Upper lobe of left lung (tissue), 6 donors: Measurements from ENCODE around the gene GPR17. TPM values are rescaled to one million over a fixed set of nuclear protein-coding genes. Genes with fewer than 3 reads are reported as not detected.

ENCODE experiments used
- ATAC-seq, 2 donors: fragments of 200-7000 bp; cut with Tn5 transposase; one replicate each; pipeline ENCODE4 v1.9.1; 2022; ENCODE audit warnings: mild to moderate bottlenecking in 2 of 2, moderate library complexity in 2 of 2; ENCODE audit not compliant: low FRiP score in 2 of 2
- DNase-seq, 2 donors: peaks; one replicate each; pipeline ENCODE4 v3.0.0-alpha.2; 2019 to 2020
- H3K27ac ChIP-seq, 4 donors: fragments of 200-600 bp; sonication (generic); one replicate each; pipeline ENCODE4 v1.5.1; 2016 to 2019
- H3K27me3 ChIP-seq, 4 donors: fragments of 200-600 bp; sonication (generic); one replicate each; pipeline ENCODE4 v1.5.1; 2017 to 2019
- H3K36me3 ChIP-seq, 4 donors: fragments of 200-600 bp; sonication (generic); one replicate each; pipeline ENCODE4 v1.5.1; 2016 to 2019
- H3K4me1 ChIP-seq, 4 donors: fragments of 200-600 bp; sonication (generic); one replicate each; pipeline ENCODE4 v1.5.1; 2018 to 2019
- H3K4me3 ChIP-seq, 4 donors: fragments of 200-600 bp; sonication (generic); one replicate each; pipeline ENCODE4 v1.5.1; 2017 to 2019; ENCODE audit warnings: mild to moderate bottlenecking in 2 of 4, moderate library complexity in 1 of 4
- H3K9me3 ChIP-seq, 4 donors: fragments of 200-600 bp; sonication (generic); one replicate each; pipeline ENCODE4 v1.5.1; 2018 to 2019
- EP300 ChIP-seq, 4 donors: sonication (generic); formaldehyde crosslinking; IDR thresholded peaks; one replicate each; pipeline ENCODE4 v1.5.1; 2017; ENCODE audit warnings: antibody characterized with exemption in 4 of 4, control low read depth in 2 of 4
- POLR2A ChIP-seq, 4 donors: fragments of 450-650 bp; IDR thresholded peaks; one replicate each; pipeline ENCODE4 v1.5.1; 2016 to 2017; ENCODE audit warnings: antibody characterized with exemption in 4 of 4, mild to moderate bottlenecking in 2 of 4
- POLR2AphosphoS5 ChIP-seq, 2 donors: sonication (generic); formaldehyde crosslinking; IDR thresholded peaks; one replicate each; pipeline ENCODE4 v1.5.1; 2017; ENCODE audit warnings: antibody characterized with exemption in 2 of 2
- WGBS, 2 donors: methylation state at CpG; one replicate each; pipeline ENCODE4 v1.1.5; 2017 to 2018; 5-methylcytosine and 5-hydroxymethylcytosine counted together
- total RNA-seq, 6 donors: library from RNA; depleted of rRNA in 4 of 6; stranded (reverse); fragments of >200 nt in 4 of 6; gene quantifications; one replicate each; pipeline versions ENCODE4 v1.1.0 to v1.2.1, GENCODE V29; 2016 to 2021
- TF ChIP-seq, protein P1 (sequence below), 6 experiments: fragments of 450-650 bp in 4 of 6; fragments of 200-600 bp in 2 of 6; sonication (generic) in 2 of 6; IDR thresholded peaks; one replicate each; pipeline ENCODE4 v1.5.1; 2016 to 2019; ENCODE audit warnings: antibody characterized with exemption in 6 of 6
- donor health status: DM: no; HTN: no; CAD: no; lungs with moderate emphysema.
- donor health status: DM: no; HTN: yes; CAD: no; lungs with severe emphysema.

Gene GPR17
- total RNA-seq, 6 donors from 2014 or later = 0.17 to 0.46 (median 0.24) TPM; not detected in 3

DNA sequence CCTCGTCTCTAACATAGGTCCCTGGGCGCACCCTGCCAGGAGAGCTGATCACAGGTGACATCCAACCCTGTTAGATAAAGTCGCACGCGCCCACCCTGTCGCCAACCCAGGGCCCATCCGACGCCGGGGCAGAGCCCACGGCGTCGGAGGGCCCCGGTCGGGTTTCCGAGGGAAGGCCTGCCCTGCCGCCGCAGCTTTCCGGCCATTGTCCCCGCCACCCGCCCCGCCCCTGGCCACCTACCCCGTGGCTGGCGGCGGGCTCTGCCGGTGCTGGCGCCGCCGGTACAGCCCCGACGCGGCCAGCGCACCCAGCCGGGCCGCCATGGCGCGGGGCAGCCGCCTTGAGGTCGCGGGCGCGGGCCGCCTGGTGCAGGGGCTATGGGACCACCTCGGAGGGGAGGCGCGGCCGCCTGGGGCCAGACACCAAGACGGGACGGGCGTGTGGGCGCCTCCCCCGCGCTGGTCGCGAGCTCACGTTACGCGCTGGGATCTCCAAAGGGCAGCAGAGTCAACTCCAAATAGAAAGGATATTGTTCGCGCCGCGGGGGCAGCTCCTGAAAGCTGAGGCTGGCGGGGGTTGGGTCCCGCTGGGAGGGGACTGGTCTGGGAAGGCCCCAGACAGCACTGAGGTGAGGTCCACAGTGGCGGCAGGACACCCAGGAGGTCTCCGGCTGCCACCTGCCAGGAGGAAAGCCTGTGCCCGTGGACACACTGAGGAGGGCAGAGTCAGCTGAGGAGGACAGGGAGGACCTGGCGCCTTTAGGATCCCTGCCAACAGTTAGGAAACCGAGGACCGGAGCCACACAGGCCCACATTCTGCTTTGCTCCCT, 18.3 kb downstream of the GPR17 start:
- Histone ChIP-seq H3K27me3 (peaks cover 0 to 6% (median under 1%) of the 10 kb centered on the region in 4 donors), H3K27ac (peak overlapping the region; percentile 81 to 89 (median 86)), H3K9me3 (no peaks in the 10 kb centered on the region), H3K4me3 (peak overlapping the region in 3 of 4 donors; percentile 33 to 47 (median 45)), H3K4me1 (peaks cover 32 to 60% (median 43%) of the 10 kb centered on the region in 4 donors), H3K36me3 (peaks cover 0 to 8% (median 0%) of the 10 kb centered on the region in 4 donors)
- ATAC-seq (peak in 1 of 2 donors; percentile 3), DNase-seq (peak; percentile 21 to 88)
- 6 to 16% methylated on average over 3 to 10 of the region's 69 CpGs for WGBS, 2 donors
- TF ChIP-seq POLR2AphosphoS5 (IDR thresholded peaks at IDR 0.05) (no peak), POLR2A (IDR thresholded peaks at IDR 0.05) (peak in 2 of 4 donors; percentile 38 to 41), EP300 (IDR thresholded peaks at IDR 0.05) (no peak)
- TF ChIP-seq, protein P1, sequence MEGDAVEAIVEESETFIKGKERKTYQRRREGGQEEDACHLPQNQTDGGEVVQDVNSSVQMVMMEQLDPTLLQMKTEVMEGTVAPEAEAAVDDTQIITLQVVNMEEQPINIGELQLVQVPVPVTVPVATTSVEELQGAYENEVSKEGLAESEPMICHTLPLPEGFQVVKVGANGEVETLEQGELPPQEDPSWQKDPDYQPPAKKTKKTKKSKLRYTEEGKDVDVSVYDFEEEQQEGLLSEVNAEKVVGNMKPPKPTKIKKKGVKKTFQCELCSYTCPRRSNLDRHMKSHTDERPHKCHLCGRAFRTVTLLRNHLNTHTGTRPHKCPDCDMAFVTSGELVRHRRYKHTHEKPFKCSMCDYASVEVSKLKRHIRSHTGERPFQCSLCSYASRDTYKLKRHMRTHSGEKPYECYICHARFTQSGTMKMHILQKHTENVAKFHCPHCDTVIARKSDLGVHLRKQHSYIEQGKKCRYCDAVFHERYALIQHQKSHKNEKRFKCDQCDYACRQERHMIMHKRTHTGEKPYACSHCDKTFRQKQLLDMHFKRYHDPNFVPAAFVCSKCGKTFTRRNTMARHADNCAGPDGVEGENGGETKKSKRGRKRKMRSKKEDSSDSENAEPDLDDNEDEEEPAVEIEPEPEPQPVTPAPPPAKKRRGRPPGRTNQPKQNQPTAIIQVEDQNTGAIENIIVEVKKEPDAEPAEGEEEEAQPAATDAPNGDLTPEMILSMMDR (IDR thresholded peaks at IDR 0.05) = peak in 1 of 6 experiments; percentile 13

DNA sequence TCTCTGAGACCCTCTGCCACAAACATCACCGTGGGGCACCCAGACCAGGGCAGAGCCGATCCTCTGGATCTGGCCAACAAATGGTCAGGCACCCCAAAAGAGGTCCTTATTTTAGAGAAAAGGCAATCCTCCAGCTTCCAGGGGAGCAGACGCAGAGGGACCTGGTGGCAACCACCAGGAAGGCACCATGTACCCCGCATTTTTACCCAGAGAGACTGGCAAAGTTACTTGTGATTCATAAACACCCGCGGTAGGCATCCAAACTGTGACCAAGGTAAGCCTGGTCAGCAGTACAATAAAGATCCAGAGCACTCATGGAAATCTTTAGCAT, 18.9 kb downstream of the GPR17 start:
- WGBS, 2 donors = 76 to 80% methylated on average over 5 to 6 of the region's 6 CpGs
- Histone ChIP-seq H3K4me1 (peaks cover 30 to 55% (median 42%) of the 10 kb centered on the region in 4 donors), H3K27ac (peak overlapping the region; percentile 81 to 89 (median 86)), H3K4me3 (peak overlapping the region in 3 of 4 donors; percentile 33 to 47 (median 45)), H3K27me3 (peaks cover 0 to 6% (median under 1%) of the 10 kb centered on the region in 4 donors), H3K9me3 (no peaks in the 10 kb centered on the region), H3K36me3 (peaks cover 0 to 8% (median 0%) of the 10 kb centered on the region in 4 donors)
- DNase-seq = no peak
- TF ChIP-seq POLR2AphosphoS5 (IDR thresholded peaks at IDR 0.05) (no peak), POLR2A (IDR thresholded peaks at IDR 0.05) (no peak), EP300 (IDR thresholded peaks at IDR 0.05) (no peak)
- TF ChIP-seq, protein P1 (IDR thresholded peaks at IDR 0.05) = no peak
- ATAC-seq = no peak

DNA sequence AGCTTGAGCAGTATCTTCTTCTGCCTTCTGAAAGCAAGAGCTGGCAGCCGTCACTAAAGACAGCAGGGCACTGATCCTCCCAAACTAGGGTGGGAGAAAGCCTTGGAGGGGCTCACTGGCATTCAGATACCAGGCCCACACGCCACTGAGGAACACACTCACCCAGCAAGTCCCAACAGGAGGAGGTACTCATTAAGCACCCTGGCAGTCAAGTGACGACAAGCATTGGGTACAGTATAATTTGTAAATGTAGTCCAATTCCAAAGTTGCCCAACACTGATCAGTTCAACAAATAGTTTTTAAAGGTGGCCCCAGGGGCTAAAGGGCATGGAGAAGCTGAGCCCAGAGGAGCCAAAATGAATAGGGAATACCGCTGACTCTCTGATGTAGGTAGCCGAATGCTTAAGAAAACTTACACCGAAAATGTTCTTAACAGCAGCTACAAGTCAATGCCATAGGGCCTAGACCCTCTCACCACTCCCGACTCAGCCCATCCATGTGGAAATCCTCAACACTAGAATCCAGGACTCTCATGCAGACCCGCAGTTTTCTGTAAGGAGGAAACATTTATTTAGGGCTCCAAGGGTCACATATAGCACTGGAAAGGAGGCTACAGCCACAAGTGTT, 19.4 kb downstream of the GPR17 start:
- peak overlapping the region in 1 of 4 donors; percentile 47 for H3K4me3 ChIP-seq
- no peaks in the 10 kb centered on the region for H3K9me3 ChIP-seq
- H3K27me3 ChIP-seq = peaks cover 0 to 6% (median under 1%) of the 10 kb centered on the region in 4 donors
- ATAC-seq (no peak), DNase-seq (peak in 1 of 2 donors; percentile 7)
- TF ChIP-seq POLR2A (IDR thresholded peaks at IDR 0.05) (no peak), EP300 (IDR thresholded peaks at IDR 0.05) (no peak), POLR2AphosphoS5 (IDR thresholded peaks at IDR 0.05) (no peak)
- TF ChIP-seq, protein P1 (IDR thresholded peaks at IDR 0.05) = no peak
- H3K27ac ChIP-seq = peak overlapping the region; percentile 81 to 89 (median 86)
- H3K4me1 ChIP-seq = peaks cover 28 to 52% (median 38%) of the 10 kb centered on the region in 4 donors
- peaks cover 0 to 8% (median 0%) of the 10 kb centered on the region in 4 donors for H3K36me3 ChIP-seq
- WGBS, 2 donors = 84 to 86% methylated on average over 7 to 8 of the region's 8 CpGs

DNA sequence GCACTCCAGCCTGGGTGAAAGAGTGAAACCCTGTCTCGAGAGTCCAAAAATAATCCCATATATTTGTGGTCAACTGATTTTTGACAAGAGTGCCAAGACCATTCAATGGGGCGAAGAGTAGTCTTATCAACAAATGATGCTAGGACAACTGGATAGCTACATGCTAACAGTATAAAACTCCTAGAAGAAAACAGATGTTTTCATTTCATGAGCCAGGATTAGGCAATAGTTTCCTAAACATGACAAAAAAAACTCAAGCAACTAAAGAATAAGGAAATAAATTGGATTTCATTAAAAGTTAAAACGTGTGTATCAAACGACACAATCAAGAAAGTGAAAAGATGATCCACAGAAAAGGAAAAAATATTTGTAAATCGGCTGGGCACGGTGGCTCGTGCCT, 23.1 kb downstream of the GPR17 start:
- ATAC-seq (no peak), DNase-seq (no peak)
- H3K27me3 ChIP-seq = peaks cover 0 to 3% (median 0%) of the 10 kb centered on the region in 4 donors
- no peak overlapping the region for H3K4me3 ChIP-seq
- no peak for TF ChIP-seq POLR2A (IDR thresholded peaks at IDR 0.05)
- no peak for TF ChIP-seq EP300 (IDR thresholded peaks at IDR 0.05)
- no peak for TF ChIP-seq POLR2AphosphoS5 (IDR thresholded peaks at IDR 0.05)
- TF ChIP-seq, protein P1 (IDR thresholded peaks at IDR 0.05) = no peak
- H3K4me1 ChIP-seq = peaks cover 12 to 24% (median 16%) of the 10 kb centered on the region in 4 donors
- peak overlapping the region in 2 of 4 donors; percentile 3 to 53 for H3K27ac ChIP-seq
- WGBS, 2 donors = 72 to 73% methylated on average over 7 of the region's 7 CpGs
- H3K9me3 ChIP-seq = no peaks in the 10 kb centered on the region
- H3K36me3 ChIP-seq = peaks cover 0 to 3% (median 0%) of the 10 kb centered on the region in 4 donors
